OCI-LY3 (cell line): ENCODE measurements around the gene PUS10.

Experiments
- CTCF ChIP-seq: fragments of 200-600, 300-600 bp; sonication (generic); IDR thresholded peaks from 2 replicates; pipeline ENCODE4 v1.5.1; 2014; ENCODE audit warnings: antibody characterized with exemption, low read length, low read depth
- EZH2phosphoT487 ChIP-seq: fragments of 200-600 bp; shearing (Covaris generic); IDR thresholded peaks from 2 replicates; pipeline ENCODE4 v1.6.1; 2018; ENCODE audit warnings: antibody characterized with exemption, mixed run types, low read depth

- TF ChIP-seq EZH2phosphoT487 = no peak
- TF ChIP-seq CTCF = no peak
These were observed 59.7 kb downstream of the PUS10 start for GRCh38 chr2:60958361-60958760.
